RPMI7951 (cell line): ENCODE results near the gene OR6B2. TPM values are rescaled to one million over a fixed set of nuclear protein-coding genes. Genes with fewer than 3 reads are reported as not detected.

Experiments used
- DNase-seq: peaks from one replicate; pipeline ENCODE4 v3.0.0-alpha.2; 2012; ENCODE audit warnings: low read depth
- total RNA-seq: library from RNA; depleted of rRNA; stranded (reverse); fragments of >200 nt; shearing (Covaris generic); gene quantifications from 2 replicates; pipeline ENCODE4 v1.2.3, GENCODE V29; 2014

Gene OR6B2
- total RNA-seq, 1 experiment from 2014 or later: not detected

DNA sequence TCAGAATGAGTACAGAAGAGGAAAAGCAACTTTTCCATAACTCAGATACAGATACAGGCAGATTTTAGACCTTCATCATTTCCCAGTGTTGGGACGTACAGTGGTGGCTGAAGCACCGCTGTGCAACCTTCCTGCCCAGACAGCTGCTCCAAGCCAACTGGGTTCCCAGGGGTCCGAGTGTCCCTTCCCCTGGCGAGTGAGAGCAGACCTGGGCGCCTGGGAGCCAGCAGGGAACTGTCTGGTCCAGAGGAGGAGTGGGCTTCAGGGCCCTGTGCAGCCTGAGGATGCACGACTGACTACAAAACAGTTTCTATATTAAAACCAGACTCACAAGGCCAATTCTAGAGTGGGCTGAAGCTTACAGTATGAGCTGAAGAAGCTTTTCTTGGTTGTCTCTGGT is 11.1 kb upstream of the OR6B2 start:
- DNase-seq: no peak

DNA sequence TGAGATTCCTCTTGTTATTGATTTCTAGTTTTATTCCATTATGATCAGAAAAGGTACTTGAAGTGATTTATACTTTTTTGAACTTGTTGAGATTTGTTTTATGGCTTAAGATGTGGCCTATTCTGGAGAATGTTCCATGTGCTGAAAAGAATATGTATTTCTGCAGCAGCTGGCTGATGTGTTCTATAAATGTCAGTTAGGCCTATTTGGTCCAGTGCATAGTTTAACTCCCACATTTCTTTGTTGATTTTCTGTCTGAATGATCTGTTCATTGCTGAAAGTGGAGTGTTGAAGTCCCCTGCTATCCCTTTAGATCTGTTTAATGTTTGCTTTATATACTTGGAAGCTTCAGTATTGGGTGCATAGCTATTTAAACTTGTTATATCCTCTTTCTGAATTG is 7.1 kb upstream of the OR6B2 start:
- no peak for DNase-seq

DNA sequence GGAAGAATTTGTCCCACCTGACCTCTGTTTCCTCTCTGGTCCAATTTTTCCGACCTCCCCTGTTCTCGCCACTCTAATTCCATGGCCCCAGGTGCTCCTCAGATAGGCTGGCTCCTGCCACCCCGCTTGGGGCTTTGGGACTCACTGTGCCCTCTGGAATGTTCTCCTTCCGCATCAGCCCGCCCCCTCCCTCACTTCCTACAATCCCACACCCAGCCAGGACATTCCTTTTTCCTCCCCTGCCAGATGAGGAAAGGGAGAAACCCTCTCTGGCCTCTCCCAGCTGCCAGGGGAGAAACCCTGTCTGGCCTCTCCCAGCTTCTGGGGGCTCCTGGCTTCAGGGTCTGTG is 3.1 kb upstream of the OR6B2 start:
- no peak for DNase-seq

DNA sequence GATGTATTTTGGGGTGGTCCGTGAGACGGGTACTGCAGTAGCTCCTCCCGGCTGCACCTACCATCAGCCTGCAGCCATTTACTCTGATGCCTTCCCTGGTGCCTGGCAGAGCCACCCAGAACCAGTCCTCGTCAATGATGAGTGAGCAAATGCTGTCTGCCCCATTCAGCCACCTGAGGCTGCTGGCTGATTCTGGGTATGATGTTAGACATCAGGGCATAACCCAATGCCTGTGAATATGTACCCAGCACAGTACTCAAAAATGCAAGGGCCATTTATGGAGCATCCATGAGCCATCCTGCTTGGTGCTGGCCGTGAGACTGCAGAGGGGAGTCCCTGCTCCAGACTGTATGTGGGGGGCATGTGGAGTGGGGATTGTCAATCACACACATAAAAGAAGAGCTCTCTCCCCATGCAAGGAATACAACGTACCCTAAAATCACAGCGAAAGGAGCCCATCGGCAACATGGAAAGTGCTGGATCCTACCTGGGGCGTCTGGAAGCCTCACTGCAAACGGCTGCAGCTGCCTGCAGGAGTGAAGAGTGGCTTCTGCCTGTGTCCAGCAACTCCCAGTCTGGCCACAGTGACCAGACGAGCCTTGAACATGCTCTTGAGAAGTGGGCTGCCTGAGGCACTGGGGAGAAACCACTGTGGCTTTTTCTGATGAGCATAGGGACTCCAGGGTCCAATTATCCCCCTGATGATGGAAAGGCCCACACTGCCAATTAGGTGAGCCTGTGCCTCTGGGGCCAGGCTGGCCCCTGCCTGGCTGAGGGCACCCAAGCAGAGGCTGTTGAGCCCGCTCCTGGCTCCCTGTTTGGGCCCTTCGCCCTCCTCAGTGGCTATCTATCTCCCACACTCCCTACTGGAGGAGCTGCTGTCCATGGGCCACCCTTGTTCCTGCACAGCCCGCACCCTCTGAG is 2.4 kb upstream of the OR6B2 start:
- no peak for DNase-seq

DNA sequence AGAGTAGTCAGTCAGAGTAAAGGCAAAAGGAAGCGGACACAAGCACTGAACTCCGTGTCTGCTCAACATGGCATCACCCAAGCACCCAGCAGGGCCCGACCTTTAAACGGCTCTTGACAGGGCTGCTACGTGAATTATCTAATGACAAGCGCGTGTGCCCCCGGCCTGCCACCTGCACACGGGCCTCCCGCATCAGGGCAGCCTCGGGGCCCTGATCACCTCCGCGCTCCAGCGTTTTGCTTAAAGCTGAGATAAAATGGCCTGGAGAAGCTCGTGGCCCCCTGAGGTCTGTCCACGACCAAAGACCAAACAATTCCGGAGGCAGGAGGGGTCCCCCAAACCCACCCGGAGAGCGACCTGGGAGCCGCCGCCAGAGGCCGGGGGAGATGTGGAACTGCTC is 5.5 kb downstream of the OR6B2 start:
- peak; percentile 5 for DNase-seq

DNA sequence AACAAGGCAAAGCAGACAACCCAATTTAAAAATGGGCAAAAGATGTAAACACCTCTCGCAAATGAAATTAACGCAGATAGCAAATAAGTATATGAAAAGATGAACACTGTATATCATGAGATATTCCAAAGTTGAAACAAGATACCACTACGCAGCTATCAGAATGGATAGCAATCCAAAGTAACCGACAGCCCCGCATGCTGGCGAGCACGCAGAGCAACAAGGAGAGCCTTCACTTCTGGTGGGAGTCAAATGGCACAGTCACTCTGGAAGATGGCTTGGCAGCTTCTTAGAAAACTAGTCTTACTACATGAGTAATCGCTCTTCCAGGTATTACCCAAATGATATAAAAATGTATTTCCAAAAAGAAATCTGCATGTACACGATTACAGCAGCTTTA is 6.4 kb downstream of the OR6B2 start:
- no peak for DNase-seq

DNA sequence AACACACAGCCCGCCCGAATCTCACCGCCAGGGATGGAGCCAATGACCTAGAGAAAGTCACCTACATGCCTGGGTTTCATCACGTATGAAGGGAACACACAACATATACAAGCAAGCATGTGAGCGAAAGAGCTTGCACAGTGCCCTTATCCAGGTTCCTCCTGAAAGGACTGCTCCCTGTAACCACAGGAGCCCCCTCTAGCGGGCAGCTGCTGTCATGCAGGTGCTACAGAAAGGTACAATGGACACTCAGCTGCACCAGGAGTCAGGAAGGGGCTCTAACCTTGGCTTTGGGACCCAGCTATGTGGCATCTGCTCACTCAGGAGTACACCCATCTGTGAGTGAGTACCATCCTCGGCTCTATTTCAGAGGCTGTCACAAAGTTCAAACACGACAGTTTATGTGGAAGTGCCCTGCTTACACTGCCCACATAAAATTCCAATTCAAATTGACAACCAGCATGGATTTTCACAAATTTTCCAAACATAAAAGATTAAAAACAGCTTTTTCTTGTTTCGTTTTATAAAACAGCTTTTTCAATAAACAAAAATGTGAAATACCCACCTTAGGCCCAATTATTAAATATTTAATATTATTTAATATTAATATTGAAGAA is 8.6 kb downstream of the OR6B2 start:
- peak; percentile 44 for DNase-seq

DNA sequence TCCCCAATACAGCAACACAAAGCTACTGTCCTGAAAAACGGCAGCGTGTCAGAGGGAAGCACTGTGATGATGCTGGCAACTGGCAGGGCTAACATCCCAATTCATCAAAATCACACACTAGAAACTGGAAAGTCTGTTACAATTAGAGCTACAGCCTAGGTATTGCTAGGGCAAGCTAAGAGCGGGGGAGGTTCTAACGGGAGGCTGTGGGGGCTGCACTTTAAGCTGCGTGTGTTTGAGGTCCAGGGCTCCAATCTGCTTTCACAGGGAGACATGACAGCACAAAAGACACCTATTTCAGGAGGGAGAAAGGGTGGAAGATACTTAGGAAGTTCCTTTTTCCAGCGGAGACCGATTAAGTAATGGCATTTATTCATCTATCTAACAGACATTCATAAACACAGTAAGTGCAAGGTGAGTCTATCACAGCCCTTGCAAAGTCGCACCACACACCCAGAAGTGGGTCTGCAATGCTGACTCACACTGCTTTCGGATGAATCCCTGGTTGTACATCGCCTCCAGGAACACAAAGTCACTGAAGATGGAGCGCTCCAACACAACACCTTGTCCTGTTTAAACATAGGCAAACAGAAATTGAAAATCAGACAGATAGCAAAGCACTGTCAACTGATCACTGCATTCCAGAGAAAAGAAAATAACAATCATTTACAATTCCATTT is 12.0 kb downstream of the OR6B2 start:
- DNase-seq: no peak

DNA sequence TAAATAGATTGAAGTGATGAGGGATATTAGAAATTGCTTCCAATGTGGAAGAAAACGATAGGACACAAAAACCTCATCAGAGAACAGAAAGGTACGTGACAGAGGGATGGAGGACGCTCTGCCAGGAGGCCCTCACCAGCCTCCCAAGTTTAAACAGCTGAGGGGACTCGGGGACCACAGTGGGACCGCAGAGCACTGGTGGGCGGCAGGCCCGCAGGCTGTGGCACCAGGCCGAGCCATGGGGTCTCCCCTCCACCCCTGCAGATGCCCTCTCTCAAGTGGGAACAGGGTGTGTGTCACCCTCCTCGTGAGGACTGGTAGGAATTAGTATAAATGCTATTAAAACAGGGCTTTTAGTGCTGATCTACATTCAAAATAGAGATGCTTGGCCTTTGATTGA is 15.9 kb downstream of the OR6B2 start:
- no peak for DNase-seq

DNA sequence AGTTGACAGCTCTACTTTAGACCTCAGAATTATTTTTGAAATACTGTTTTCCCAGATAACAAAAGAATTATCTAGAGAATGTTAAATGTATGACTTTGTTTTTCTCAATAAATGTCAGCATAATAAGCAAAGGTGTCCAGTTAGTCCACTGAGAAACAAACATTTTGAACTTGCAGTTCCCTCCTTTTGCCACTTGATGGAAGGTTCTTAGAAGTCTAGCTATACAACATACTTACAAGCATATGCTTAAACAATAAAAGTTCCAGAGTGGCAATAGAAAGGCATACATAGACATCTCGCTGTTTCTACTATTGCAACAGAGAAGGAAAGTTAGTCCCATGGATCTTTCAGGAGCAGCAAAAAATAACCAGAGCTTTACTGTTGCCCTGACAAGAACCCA is 16.9 kb downstream of the OR6B2 start:
- DNase-seq: peak; percentile 18

DNA sequence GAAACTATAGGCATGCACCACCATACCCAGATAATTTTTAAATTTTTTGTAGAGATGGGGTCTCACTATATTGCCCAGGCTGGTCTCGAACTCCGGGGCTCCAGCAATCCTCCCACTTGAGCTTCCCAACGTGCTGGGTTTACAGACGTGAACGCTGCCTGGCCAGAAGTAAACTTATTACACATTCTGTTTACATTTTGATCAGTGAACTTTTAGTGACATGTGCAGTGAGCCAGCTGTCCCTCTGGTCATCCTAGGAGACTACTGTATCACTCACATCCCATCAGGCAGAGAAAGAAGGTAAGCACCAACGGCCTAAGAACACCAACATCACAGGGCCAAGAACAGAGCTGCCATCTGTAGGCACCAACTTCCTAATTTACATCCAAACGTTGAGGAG is 27.2 kb downstream of the OR6B2 start:
- no peak for DNase-seq

DNA sequence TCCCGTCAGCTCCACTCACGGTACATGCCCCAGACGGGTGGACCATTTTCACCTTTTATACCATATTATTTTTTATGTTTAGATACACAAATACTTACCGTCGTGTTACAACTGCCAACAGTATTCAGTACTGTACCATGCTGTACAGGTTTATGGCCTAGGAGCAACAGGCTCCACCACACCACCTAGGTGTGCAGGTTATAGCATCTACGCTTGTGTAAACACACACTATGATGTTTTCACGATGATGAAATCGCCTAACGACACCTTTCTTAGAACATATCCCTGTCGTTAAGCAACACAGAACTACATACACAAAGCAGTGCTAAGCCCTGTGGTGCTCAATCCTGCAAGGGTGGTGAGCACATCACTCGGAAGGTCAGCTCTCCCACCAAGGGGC is 29.6 kb downstream of the OR6B2 start:
- DNase-seq: no peak

DNA sequence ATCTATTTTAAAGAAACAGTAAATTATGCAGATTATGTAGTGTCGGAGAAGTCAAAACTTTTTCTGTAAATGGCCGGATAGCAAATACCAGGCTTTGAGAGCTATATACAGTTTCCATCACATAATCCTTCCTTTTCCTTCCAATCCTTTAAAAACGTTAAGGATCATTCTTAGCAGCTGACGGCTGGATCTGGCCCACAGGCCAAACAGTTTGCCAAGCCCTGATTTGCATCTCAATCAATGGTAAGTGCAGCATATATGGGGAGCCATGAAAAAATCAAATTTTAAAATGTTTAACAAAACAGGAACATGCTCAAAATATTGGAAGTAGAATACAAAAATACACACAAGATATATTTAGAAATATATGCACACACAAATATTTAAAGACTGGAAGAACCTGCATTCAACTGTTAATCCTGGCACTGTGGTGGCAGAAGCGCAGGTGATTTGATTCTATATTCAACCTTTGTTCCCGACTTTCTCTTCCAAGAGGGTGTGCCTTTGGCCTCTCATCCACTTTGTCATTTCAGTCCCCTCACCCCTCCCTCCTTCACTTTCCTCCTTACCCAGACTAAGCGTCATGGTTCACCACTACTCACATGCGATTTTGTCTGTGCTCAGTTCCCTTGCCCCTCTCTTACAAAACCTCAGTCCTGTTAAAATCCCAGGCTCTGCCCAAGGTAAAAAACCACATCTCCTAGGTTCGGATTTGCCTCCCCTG is 32.4 kb downstream of the OR6B2 start:
- no peak for DNase-seq

DNA sequence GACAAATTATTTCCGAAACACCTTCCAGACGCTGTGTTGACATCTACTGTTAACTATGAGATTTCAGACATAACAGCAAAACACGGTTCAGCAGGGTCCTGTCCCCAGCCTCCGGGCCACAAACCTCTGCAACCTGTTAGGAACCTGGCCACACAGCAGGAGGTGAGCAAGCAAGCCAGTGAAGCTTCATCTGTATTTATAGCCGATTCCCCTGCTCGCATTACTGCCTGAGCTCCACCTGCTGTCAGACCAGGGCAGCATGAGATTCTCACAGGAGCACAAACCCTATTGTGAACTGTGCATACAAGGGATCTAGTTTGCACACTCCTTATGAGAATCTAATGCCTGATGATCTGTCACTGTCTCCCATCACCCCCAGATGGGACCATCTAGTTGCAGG is 36.1 kb downstream of the OR6B2 start:
- no peak for DNase-seq

DNA sequence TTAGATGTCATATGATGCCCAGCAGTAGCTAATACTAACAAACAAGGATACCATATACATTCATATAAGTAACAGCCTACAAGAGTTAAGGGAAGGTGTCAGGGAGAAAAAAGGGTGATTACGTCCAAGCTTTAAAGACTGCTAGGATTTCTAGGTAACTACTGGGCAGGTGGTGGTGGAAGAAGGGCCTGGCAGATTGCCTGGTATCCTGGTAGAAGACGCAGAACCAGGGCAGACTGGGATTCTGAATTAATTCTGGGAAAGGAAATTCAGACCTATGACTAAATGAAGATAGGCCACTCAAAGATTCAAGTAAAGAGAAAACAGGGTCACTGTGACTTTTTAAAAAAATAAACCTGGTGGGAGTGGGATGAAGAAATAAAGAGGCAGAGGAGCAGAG is 36.9 kb downstream of the OR6B2 start:
- no peak for DNase-seq

DNA sequence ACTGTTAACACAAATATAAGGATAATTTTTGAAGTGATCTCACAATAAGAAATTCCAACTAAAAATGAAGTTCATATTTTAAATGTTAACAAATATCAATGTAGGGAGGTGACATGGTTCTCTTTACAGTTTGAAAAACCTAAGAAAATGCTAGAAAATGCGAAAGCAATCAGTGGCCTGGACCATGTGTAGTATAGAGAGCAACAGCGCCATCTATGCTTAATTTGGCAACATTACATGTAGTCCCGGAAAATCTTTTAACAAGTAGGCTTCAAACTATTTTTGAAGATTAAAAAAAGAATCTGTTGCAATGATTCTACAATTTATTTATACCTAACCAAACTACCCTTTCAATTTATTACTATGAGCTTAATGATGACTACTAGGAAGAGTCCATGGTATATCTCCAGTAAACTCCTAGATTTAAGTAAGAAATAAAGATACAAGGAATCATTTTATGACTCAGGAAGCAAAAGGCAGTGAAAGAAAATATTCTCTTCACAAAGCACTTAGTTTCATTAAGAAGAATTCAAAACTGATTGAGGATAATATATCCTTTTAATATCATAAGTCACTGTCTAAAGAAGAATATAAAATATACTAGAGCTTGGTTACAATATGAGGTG is 38.4 kb downstream of the OR6B2 start:
- peak; percentile 48 for DNase-seq

DNA sequence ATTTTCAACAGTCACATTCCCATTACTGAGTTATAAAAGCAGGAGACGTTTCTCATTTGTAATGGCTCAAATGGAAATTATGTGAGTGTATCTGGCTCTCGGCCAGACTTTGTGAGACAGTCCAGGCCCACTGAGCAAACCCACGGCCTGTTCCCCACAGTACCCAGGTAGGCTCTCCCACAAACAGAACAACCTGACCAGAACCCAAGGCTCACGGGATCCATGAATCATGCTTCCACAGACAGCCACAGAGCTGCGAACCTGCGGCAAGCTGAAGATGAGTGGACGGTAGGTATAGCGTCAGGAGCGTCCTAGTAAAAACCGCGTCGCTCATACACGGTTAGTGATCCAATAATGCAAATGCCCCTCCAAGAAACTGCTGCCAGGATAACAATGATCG is 39.3 kb downstream of the OR6B2 start:
- DNase-seq: no peak

DNA sequence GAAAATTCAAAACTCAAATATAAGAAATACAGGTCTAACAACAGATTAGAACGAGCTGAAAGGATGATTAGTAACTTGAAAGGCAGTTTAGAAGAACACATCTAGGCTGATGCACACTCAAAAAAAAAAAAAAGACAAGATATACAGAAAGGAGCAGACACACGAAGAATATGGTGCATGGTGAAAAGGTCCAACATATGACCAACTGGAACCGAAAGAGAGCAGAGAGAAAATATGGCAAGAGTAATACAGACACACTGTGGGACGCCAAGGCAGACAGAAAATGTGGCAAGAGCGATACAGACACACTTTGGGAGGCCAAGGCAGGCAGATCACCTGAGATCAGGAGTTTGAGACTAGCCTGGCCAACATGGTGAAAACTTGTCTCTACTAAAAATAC is 44.9 kb downstream of the OR6B2 start:
- DNase-seq: peak; percentile 12

DNA sequence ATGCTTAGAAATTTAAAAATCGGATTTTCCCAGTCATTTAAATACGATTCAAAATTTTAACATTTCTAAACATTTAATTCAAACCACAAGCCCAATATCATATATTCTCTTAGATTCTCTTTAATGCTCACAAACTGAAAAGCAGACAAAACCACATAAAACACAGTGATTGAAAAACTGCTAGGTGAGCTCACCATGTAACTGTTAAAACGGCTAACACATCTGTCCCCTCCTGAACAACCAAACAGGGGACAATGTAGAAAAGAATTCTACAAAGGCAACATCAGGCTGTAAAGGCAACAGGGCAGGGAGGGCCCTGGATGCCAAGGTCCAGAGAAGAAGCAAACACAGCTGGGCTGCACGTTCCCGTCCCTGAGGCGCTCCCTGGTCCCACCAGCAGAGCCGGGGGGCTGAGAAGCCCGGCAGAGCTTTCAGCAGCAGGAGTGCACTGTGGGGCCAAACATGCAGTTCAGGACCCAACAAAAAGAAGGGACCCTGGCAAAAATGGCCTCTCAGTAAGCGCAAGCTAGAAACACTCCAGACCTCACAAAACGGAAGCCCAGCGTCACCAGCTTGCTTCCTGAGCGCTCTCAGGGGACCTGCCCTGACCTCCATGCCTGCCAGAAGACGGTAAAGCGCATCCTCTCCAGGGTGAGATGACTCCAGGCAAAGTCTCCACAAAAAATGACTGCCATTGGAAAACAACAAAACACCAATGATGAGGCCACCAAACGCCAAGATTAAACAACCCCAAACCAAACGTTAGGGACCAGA is 45.6 kb downstream of the OR6B2 start:
- DNase-seq: no peak

DNA sequence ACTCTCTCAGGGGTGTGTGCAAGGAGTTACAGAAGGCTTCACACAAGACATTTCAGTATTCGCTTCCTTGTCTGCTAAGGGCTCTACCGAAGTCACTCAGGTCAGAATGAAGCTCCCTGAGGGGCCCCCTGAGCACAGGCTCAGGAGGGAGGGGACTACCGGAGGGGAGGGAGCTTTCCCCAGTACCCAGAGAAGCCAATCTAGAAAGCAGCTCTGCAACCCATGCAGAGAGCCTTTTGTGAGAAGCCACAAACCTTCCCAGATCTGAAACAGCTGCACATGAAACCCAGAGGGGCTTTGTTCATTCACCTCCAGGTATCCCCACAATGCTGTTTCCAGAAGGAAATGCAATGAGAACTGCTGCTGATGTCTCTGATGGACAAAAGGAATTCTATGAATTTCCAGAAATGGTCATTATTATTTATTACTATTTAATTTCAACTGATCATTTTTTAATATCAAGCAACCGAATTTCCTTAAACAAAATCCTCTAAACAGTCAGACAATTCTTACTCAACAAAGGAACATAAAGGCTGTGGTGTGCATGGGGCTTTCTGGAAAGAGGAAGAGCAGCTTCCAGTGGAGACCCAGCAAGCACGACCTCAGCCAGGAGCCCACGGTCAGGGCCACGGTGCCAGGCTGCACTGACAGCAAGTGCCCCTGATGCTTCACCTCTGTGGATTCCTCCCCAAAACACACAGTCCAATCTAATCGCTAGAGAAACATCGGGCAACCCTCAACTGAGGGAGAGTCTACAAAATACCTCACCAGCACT is 47.0 kb downstream of the OR6B2 start:
- no peak for DNase-seq
